GM10266 (cell line): Measurements from ENCODE around the gene ZFAND2A.
"Not testable (repeated sequence)": the region's sequence is repeated elsewhere in the genome, so short reads cannot be mapped to it uniquely, and the experiment has no call there.

Source experiments
- DNase-seq: peaks from one replicate; pipeline ENCODE4 v3.0.0; 2012; ENCODE audit errors: extremely low spot score
- CTCF ChIP-seq: IDR thresholded peaks from 2 replicates; pipeline ENCODE4 v1.5.1; 2012; ENCODE audit warnings: mild to moderate bottlenecking, low read depth; ENCODE audit not compliant: control insufficient read depth, insufficient read depth; ENCODE audit errors: missing control alignments

The ZFAND2A gene

GRCh38 chr7:1117321-1117928 lies 42.6 kb downstream of the ZFAND2A start:
- no peak for DNase-seq
- TF ChIP-seq CTCF: no peak

- not testable (repeated sequence) for DNase-seq
These were observed 43.5 kb downstream of the ZFAND2A start for GRCh38 chr7:1116383-1117008.

GRCh38 chr7:1115171-1116045 lies 44.6 kb downstream of the ZFAND2A start:
- not testable (repeated sequence) for DNase-seq

GRCh38 chr7:1114505-1114904 lies 45.5 kb downstream of the ZFAND2A start:
- TF ChIP-seq CTCF: no peak
- no peak for DNase-seq

GRCh38 chr7:1114088-1114487 lies 45.9 kb downstream of the ZFAND2A start:
- DNase-seq: no peak
- TF ChIP-seq CTCF: no peak

GRCh38 chr7:1113548-1113885 lies 46.5 kb downstream of the ZFAND2A start:
- DNase-seq: no peak
- TF ChIP-seq CTCF: no peak

GRCh38 chr7:1112625-1113547 lies 47.1 kb downstream of the ZFAND2A start:
- TF ChIP-seq CTCF: no peak

More at GRCh38 chr7:1112625-1113547, 47.1 kb downstream of the ZFAND2A start:
- DNase-seq: no peak
